B cell (primary cell): Measurements from ENCODE around the gene SLIT3. TPM values are rescaled to one million over a fixed set of nuclear protein-coding genes. Genes with fewer than 3 reads are reported as not detected.

Source experiments
- ATAC-seq: fragments of 200-7000 bp; cut with Tn5 transposase; one replicate; pipeline ENCODE4 v1.10.0; 2021; ENCODE audit warnings: low read depth, mild to moderate bottlenecking, moderate number of reproducible peaks, moderate library complexity
- CTCF ChIA-PET: fragments of 350-600 bp; sonication (Branson Sonifier 250); formaldehyde crosslinking; loops from one replicate; lab custom pipeline; 2021; ENCODE audit warnings: antibody characterized with exemption, inconsistent platforms; lab: Charles Lee
- POLR2A ChIA-PET: fragments of 350-600 bp; sonication (Branson Sonifier 250); formaldehyde crosslinking; loops from one replicate; lab custom pipeline; 2021; ENCODE audit warnings: antibody characterized with exemption; lab: Charles Lee
- DNase-seq: peaks from one replicate; pipeline ENCODE4 v3.0.0; 2013
- H2AFZ ChIP-seq: 2 replicates; pipeline ENCODE4 v1.6.1; 2012; ENCODE audit warnings: mild to moderate bottlenecking, low read depth, low read length; ENCODE audit not compliant: insufficient read depth, poor library complexity, severe bottlenecking
- H3K27ac ChIP-seq, 2 donors: 1 replicate in 1 of 2; 2 replicates in 1 of 2; pipeline ENCODE4 v1.5.1; 2012 to 2013; ENCODE audit warnings: low read length in 2 of 2, mild to moderate bottlenecking in 2 of 2, moderate library complexity in 1 of 2
- H3K27me3 ChIP-seq, 4 experiments: fragments of 200-600 bp in 1 of 4; sonication (generic) in 1 of 4; replicated peaks in 1 of 4; 1 replicate in 2 of 4; 2 replicates in 2 of 4; pipeline versions ENCODE4 v1.6.1 to v1.7.0; 2013 to 2016; ENCODE audit warnings: low read length in 3 of 4, mild to moderate bottlenecking in 2 of 4, mixed read lengths in 1 of 4, moderate library complexity in 1 of 4; ENCODE audit not compliant: insufficient read depth in 4 of 4, control insufficient read depth in 3 of 4; ENCODE audit errors: control extremely low read depth in 1 of 4
- H3K36me3 ChIP-seq, 2 experiments: replicated peaks in 1 of 2; 1 replicate in 1 of 2; 2 replicates in 1 of 2; pipeline versions ENCODE4 v1.6.1 to v1.7.1; 2013; ENCODE audit warnings: low read length in 1 of 2; ENCODE audit not compliant: insufficient read depth in 2 of 2, control insufficient read depth in 1 of 2; ENCODE audit errors: control extremely low read depth in 1 of 2, extremely low read depth in 1 of 2
- H3K4me1 ChIP-seq, 2 donors: fragments of 200-600 bp in 1 of 2; sonication (generic) in 1 of 2; 1 replicate in 1 of 2; 2 replicates in 1 of 2; pipeline versions ENCODE4 v1.5.1 to v1.6.1; 2013 to 2017; ENCODE audit warnings: low read length in 2 of 2; ENCODE audit not compliant: control insufficient read depth in 2 of 2, insufficient read depth in 2 of 2
- H3K4me2 ChIP-seq: replicated peaks from 2 replicates; pipeline ENCODE3; 2012; ENCODE audit warnings: mild to moderate bottlenecking, low read depth, low read length; ENCODE audit not compliant: poor library complexity, severe bottlenecking
- H3K4me3 ChIP-seq, 5 experiments: fragments of 200-600 bp in 1 of 5; sonication (generic) in 1 of 5; 1 replicate in 3 of 5; 2 replicates in 2 of 5; pipeline versions ENCODE4 v1.5.1 to v1.7.0; 2011 to 2016; ENCODE audit warnings: low read length in 4 of 5, mild to moderate bottlenecking in 4 of 5, low read depth in 2 of 5, control low read depth in 1 of 5, moderate library complexity in 1 of 5; ENCODE audit not compliant: insufficient read depth in 1 of 5; ENCODE audit errors: control extremely low read depth in 1 of 5, extremely low read depth in 1 of 5
- H3K79me2 ChIP-seq: fragments of 200-600 bp; sonication (generic); one replicate; pipeline ENCODE4 v1.6.0; 2016; ENCODE audit warnings: low read length; ENCODE audit not compliant: control insufficient read depth, insufficient read depth
- H3K9ac ChIP-seq: fragments of 200-600 bp; sonication (generic); 2 replicates; pipeline ENCODE4 v1.6.1; 2017; ENCODE audit warnings: mild to moderate bottlenecking, low read length, moderate library complexity
- H3K9me3 ChIP-seq, 3 donors: one replicate each; pipeline versions ENCODE4 v1.6.1 to v1.7.1; 2013; ENCODE audit warnings: low read length in 2 of 3; ENCODE audit not compliant: control insufficient read depth in 2 of 3, insufficient read depth in 1 of 3; ENCODE audit errors: control extremely low read depth in 1 of 3
- H4K20me1 ChIP-seq: 2 replicates; pipeline ENCODE4 v1.6.0; 2012; ENCODE audit warnings: mild to moderate bottlenecking, low read length; ENCODE audit not compliant: insufficient read depth, control insufficient read depth, poor library complexity, severe bottlenecking
- H3K27ac Mint-ChIP-seq: one replicate; pipeline ENCODE4 v1.8.0; 2021; ENCODE audit warnings: mixed read lengths
- H3K27me3 Mint-ChIP-seq: one replicate; pipeline ENCODE4 v1.8.0; 2021; ENCODE audit warnings: mixed read lengths
- H3K4me1 Mint-ChIP-seq: one replicate; pipeline ENCODE4 v1.8.0; 2021; ENCODE audit warnings: mixed read lengths
- H3K4me3 Mint-ChIP-seq: one replicate; pipeline ENCODE4 v1.8.0; 2021; ENCODE audit warnings: mixed read lengths
- H3K9me3 Mint-ChIP-seq: one replicate; pipeline ENCODE4 v1.8.0; 2022; ENCODE audit warnings: mixed read lengths; ENCODE audit not compliant: insufficient read depth
- EZH2 ChIP-seq: IDR thresholded peaks from 2 replicates; pipeline ENCODE4 v1.6.1; 2012; ENCODE audit warnings: borderline replicate concordance, low read depth, mild to moderate bottlenecking, moderate library complexity, low read length; ENCODE audit not compliant: insufficient read depth, poor library complexity, severe bottlenecking
- WGBS: methylation state at CpG from one replicate; pipeline ENCODE4 v1.1.5; 2013; ENCODE audit warnings: missing lambda C conversion rate; ENCODE audit not compliant: insufficient coverage; 5-methylcytosine and 5-hydroxymethylcytosine counted together
- intact Hi-C: fragments of 100-400 bp; cut with micrococcal nuclease; formaldehyde crosslinking; loops from one replicate; pipeline ENCODE4 v1.10.0; 2022
- polyA plus RNA-seq: library from polyadenylated mRNA; depleted of rRNA; stranded (reverse); fragments of >200 nt; gene quantifications from 2 replicates; pipeline ENCODE4 v1.2.3, GENCODE V29; 2012
- total RNA-seq, 2 donors: library from RNA; stranded (reverse); fragments of 120-200 nt in 1 of 2; gene quantifications; 1 replicate in 1 of 2; 2 replicates in 1 of 2; pipeline versions ENCODE4 v1.2.3 to v1.2.4, GENCODE V29; 2013 to 2022
- TF ChIP-seq, protein P1 (sequence below): fragments of 200-600 bp; IDR thresholded peaks from one replicate; pipeline ENCODE4 v1.8.0; 2022; ENCODE audit warnings: antibody characterized with exemption, mild to moderate bottlenecking

The SLIT3 gene
- total and polyA plus RNA-seq, 2 donors (not counting 1 experiment from before 2014, with no cell fraction given), result not detected

DNA sequence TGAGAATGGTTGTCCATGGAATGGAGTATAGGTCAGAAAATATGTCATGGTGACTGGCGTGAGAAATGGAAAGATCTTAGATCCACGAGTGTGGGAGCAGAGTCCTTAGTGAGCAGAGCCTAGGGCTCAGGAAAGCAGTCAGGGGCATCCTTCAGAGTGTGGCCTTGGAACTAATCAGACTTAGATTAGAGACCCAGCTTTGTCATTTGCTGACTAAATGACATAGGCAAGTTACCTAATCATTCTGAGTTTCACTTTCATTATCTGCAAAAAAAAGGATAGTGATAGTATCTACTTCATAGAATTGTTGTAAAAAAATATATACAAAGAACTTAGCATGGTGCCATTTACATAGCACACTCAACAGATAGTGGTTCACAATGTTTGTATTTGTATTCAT is 24.3 kb upstream of the SLIT3 start:
- H3K27me3 ChIP-seq, result no peaks in the 10 kb centered on the region
- H4K20me1 ChIP-seq, result no peaks in the 10 kb centered on the region
- peaks cover 6% of the 10 kb centered on the region for H3K27me3 Mint-ChIP-seq
- TF ChIP-seq, protein P1, sequence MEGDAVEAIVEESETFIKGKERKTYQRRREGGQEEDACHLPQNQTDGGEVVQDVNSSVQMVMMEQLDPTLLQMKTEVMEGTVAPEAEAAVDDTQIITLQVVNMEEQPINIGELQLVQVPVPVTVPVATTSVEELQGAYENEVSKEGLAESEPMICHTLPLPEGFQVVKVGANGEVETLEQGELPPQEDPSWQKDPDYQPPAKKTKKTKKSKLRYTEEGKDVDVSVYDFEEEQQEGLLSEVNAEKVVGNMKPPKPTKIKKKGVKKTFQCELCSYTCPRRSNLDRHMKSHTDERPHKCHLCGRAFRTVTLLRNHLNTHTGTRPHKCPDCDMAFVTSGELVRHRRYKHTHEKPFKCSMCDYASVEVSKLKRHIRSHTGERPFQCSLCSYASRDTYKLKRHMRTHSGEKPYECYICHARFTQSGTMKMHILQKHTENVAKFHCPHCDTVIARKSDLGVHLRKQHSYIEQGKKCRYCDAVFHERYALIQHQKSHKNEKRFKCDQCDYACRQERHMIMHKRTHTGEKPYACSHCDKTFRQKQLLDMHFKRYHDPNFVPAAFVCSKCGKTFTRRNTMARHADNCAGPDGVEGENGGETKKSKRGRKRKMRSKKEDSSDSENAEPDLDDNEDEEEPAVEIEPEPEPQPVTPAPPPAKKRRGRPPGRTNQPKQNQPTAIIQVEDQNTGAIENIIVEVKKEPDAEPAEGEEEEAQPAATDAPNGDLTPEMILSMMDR, result no peak
- no peak for TF ChIP-seq EZH2
- no peaks in the 10 kb centered on the region for H3K36me3 ChIP-seq
- H3K9me3 ChIP-seq, result no peaks in the 10 kb centered on the region
- no peaks in the 10 kb centered on the region for H3K4me1 ChIP-seq
- H3K9ac ChIP-seq, result no peak overlapping the region
- ATAC-seq (no peak), DNase-seq (no peak)
- H3K4me3 Mint-ChIP-seq, result no peak overlapping the region
- no peak overlapping the region for H3K27ac ChIP-seq
- H3K27ac Mint-ChIP-seq, result no peak overlapping the region
- POLR2A ChIA-PET, result no interaction called here
- CTCF ChIA-PET, result no interaction called here
- H3K9me3 Mint-ChIP-seq, result no peaks in the 10 kb centered on the region
- intact Hi-C loops, result no loop called here
- no peak overlapping the region for H3K4me2 ChIP-seq
- no peak overlapping the region for H3K4me3 ChIP-seq
- WGBS, result 89% methylated on average over 2 of the region's 2 CpGs
- H2AFZ ChIP-seq, result no peak overlapping the region
- H3K79me2 ChIP-seq, result no peaks in the 10 kb centered on the region
- no peaks in the 10 kb centered on the region for H3K4me1 Mint-ChIP-seq

DNA sequence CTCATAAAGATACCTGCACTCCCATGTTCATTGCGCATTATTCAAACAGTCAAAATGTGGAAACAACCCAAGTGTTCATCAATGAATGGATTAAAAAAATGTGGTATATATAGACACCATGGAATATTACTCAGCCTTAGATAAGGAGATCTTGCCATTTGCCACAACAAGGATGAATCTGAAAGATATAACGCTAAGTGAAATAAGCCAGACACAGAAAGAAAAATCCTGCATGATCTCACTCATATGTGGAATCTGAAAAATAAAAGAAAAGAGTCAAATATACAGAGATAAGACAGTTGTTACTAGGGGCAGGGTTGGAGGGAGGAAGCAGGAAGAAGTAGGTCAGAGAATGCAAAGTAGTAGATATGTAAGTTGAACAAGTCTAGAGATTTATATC is 17.6 kb upstream of the SLIT3 start:
- intact Hi-C loops, result no loop called here
- CTCF ChIA-PET, result no interaction called here
- no peaks in the 10 kb centered on the region for H3K9me3 Mint-ChIP-seq
- H3K27ac ChIP-seq, result no peak overlapping the region
- TF ChIP-seq EZH2, result no peak
- TF ChIP-seq, protein P1, result no peak
- no peaks in the 10 kb centered on the region for H3K79me2 ChIP-seq
- no peaks in the 10 kb centered on the region for H3K27me3 ChIP-seq
- no peaks in the 10 kb centered on the region for H3K36me3 ChIP-seq
- H3K27ac Mint-ChIP-seq, result no peak overlapping the region
- no peak overlapping the region for H3K9ac ChIP-seq
- DNase-seq, result no peak
- H3K27me3 Mint-ChIP-seq, result peaks cover 4% of the 10 kb centered on the region
- H3K4me1 ChIP-seq, result no peaks in the 10 kb centered on the region
- no peaks in the 10 kb centered on the region for H3K4me1 Mint-ChIP-seq
- WGBS, result no CpG with 5 or more reads among the region's 2 CpGs
- no peak overlapping the region for H3K4me3 ChIP-seq
- ATAC-seq, result no peak
- H3K9me3 ChIP-seq, result no peaks in the 10 kb centered on the region
- no peak overlapping the region for H3K4me2 ChIP-seq
- H3K4me3 Mint-ChIP-seq, result no peak overlapping the region
- POLR2A ChIA-PET, result no interaction called here
- H4K20me1 ChIP-seq, result no peaks in the 10 kb centered on the region
- H2AFZ ChIP-seq, result no peak overlapping the region
